Retina (tissue), 1 donor: ENCODE data around the gene GOLGA6C.
"Not testable (repeated sequence)": the region's sequence is repeated elsewhere in the genome, so short reads cannot be mapped to it uniquely, and the experiment has no call there.

Experiments
- DNase-seq: peaks from one replicate; pipeline ENCODE4 v3.0.0-alpha.2; 2016

GOLGA6C gene

GRCh38 chr15:75259873-75260272 is 1.7 kb downstream of the GOLGA6C start:
- not testable (repeated sequence) for DNase-seq

DNA sequence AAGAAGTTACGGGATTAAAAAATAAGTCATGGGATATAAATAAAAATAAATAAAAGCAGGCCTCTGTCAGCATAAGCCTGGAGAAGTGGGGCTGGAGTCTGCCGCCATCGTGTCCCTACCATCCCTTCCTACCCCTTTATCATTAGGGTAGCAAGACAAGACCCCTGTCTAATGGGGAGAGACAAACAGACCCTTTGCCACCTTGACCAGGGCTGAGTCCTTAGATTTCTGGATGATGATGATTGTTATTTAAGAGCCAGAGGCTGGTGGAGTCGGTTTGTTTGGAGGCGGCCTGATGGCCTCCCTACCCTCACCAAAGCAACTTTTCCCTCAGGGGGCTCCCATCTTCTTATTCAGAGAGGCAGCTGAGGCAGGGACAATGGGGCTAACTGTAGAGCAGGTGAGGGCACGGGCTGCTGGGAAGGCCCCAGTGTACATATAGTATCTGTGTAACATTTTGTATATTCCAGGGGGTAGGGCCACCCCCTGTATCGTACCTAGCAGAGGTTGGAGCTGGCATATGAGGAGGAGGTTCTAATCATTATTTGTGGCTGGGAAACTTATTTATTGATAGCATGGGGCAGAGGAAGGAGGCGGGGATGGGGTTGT is 15.7 kb downstream of the GOLGA6C start:
- not testable (repeated sequence) for DNase-seq

DNA sequence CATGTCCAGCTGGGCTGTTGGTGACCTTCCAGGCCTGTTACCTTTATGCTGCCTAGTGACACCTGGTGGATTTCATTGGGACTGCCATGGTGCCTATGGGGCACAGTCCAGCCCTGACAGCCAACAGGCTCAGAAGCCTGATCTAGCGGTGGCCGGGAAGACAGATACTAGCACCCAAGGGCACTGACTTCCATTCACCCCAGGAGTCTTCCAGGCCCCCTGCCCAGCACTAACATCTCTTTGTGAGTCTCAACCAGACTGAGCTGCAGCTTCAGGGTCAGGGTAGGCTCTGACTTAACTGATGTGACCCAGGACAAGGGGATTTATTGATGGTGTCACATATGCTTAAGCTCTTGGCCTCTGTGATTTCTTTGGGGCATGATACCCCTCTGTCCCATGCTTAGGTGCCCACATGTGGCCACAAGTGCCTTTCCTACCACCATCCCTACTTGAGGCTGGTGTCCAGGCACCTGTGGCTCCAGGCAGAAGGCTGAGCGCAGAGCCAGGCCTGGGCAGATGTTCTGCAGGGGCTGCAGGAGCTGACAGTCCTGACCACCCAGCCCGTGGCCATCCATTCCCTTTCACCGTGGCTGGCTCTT is 16.5 kb downstream of the GOLGA6C start:
- DNase-seq: peak; percentile 51

- DNase-seq: not testable (repeated sequence)
These were observed 17.5 kb downstream of the GOLGA6C start for GRCh38 chr15:75275617-75276016.

DNA sequence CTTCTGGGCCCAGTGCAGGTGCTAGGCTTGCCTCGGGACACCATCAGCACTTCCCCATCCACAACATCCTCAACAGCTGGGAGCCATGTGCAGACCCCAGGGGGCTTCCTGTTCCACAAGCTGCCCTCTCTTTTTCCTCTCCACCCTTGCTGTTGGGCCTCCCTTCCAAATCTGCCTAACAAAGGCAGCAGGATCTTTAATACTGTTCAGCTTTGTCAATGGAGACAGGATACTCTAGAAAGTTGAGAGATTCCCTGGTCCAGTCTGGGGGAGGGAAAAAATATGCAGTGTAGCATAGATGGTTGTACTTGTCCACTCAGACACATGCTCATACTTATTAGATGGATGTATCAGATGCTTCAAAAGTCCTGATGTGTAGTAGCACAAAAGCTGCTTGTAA is 20.4 kb downstream of the GOLGA6C start:
- DNase-seq: not testable (repeated sequence)

DNA sequence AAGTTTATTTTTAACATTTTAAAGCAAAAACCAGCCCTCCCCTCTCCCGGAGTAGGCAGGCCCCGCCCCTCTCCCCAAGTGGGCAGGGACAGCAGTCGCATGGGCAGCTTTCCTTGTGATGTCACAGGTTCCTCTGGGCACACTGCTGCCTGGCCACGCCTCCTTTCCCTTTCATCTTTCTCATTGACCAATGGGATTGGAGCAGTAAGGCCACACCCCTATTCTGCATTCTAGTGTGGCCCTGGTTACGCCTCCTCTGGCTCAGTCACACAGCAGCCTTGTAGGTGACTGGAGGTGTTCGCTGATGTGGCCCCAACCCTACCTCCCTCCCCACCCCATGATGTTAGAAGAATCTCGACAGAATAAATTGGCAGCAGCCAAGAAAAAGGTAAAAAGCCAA is 24.4 kb downstream of the GOLGA6C start, which contains the start of gene GOLGA6D:
Gene GOLGA6D (plus strand): TSS at position 264 of the 400 bp plus-strand sequence. CDS start 41 bp downstream, at position 305.
- DNase-seq: not testable (repeated sequence)

- not testable (repeated sequence) for DNase-seq
These were observed 26.0 kb downstream of the GOLGA6C start for GRCh38 chr15:75284152-75284551.

DNA sequence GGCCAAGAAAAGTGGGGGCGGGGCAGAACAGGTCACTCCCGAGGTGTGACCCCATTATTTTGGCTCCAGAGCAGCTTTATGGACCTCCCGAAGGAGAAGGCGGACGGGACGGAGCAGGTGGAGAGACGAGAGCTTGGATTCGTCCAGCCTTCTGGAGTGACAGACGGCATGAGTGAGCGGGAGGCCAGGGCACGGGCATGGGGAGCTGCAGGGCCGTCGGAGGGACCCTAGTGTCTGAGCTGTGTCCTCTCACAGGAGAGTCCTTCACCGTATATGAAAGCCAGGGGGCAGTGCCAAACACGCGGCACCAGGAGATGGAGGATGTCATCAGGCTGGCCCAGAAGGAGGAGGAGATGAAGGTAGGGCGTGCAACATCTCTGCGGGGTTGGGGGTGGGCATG is 35.5 kb downstream of the GOLGA6C start:
- DNase-seq: not testable (repeated sequence)

DNA sequence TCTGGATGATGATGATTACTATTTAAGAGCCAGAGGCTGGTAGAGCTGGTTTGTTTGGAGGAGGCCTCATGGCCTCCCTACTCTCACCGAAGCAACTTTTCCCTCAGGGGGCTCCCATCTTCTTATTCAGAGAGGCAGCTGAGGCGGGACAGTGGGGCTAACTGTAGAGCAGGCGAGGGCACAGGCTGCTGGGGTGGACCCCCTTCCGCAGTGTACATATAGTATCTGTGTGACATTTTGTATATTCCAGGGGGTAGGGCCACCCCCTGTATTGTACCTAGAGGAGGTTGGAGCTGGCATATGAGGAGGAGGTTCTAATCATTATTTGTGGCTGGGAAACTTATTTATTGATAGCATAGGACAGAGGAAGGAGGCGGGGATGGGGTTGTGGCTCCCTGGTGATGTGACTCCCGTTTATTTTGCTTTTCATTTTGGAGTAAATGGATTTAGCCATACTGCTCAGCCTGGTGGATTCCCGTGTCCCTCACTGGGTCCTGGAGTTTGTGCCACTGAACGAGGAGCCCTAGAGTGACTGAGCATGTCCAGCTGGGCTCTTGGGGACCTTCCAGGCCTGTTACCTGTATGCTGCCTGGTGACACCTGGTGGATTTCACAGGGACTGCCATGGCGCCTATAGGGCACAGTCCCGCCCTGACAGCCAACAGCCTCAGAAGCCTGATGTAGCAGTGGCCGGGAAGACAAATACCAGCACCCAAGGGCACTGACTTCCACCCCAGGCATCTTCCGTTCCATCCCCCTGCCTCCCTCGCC is 40.6 kb downstream of the GOLGA6C start:
- not testable (repeated sequence) for DNase-seq

- not testable (repeated sequence) for DNase-seq
These were observed 41.2 kb downstream of the GOLGA6C start for GRCh38 chr15:75299311-75299688.

GRCh38 chr15:75300026-75300425 is 41.9 kb downstream of the GOLGA6C start:
- not testable (repeated sequence) for DNase-seq

- DNase-seq: no peak
These were observed 44.2 kb downstream of the GOLGA6C start for GRCh38 chr15:75302318-75302717.

- DNase-seq: not testable (repeated sequence)
These were observed 44.6 kb downstream of the GOLGA6C start for GRCh38 chr15:75302753-75303152.

DNA sequence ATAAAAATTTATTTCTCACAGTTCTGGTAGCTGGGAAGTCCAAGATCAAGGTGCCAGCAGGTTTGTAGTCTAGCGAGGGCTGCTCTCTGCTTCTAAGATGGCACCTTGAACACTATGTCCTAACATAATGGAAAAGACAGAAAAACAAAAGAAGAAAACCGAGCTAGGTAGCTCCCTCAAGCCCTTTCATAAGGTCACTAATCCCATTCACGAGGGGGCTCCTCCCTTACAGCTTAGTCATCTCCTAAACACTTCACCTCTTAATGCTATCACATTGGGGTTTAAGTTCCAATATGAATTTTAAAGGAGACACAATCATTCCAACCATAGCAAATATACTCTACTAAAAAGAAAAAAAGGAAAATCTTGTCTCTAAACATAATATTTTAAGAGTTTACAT is 48.1 kb downstream of the GOLGA6C start:
- DNase-seq: no peak

- DNase-seq: peak; percentile 28
These were observed 49.8 kb downstream of the GOLGA6C start for GRCh38 chr15:75307778-75308390.

DNA sequence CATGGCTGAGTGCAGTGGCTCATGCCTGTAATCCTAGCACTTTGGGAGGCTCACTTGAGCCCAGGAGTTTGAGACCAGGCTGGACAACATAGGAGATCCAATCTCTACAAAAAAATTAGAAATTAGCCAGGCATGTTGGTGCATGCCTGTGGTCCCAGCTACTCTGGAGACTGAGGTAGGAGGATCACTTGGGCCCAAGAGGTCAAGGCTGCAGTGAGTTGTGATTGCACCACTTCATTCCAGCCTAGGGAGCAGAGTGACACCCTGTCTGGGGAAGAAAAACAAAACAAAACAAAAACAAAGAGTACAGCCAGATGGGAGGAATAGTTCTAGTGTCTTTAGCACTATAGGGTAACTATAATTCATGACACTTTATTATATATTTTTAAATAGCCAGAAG is 51.6 kb downstream of the GOLGA6C start:
- DNase-seq: no peak

GRCh38 chr15:75312548-75312947 is 54.4 kb downstream of the GOLGA6C start:
- DNase-seq: not testable (repeated sequence)

DNA sequence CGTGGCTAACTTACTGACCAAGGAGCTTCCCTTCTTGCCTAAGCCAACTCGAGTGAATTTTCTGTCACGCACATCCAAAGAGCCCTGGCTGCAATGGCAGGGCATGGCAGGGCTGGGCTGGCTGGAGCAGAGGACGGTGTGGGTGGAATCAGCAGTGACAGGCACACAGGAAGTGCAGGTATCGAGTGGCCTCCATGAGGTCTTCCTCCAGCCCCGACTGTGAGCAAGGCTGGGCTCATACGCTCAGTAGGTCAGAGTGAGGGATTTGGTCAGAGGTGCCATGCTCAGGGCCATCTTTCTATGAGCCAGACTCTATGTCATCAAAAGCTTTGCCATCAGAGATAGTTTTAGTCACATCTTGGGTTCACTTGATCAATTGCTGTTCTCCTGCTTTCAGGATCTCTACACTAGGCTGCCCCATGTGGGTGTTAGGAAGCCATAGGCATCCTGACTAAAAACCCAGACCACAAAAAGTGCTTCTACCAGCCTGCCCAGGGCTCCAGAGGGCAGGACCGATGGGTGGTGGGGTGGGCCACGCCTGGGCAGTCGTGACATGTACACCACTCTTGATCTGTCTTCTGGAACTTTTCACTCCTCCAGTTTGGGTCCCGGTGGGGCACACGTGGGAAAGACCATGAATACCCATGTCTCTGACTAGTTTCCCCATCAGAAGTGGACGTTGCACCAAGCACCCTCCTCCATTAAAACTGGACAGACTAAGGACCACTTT is 55.1 kb downstream of the GOLGA6C start:
- DNase-seq: no peak

DNA sequence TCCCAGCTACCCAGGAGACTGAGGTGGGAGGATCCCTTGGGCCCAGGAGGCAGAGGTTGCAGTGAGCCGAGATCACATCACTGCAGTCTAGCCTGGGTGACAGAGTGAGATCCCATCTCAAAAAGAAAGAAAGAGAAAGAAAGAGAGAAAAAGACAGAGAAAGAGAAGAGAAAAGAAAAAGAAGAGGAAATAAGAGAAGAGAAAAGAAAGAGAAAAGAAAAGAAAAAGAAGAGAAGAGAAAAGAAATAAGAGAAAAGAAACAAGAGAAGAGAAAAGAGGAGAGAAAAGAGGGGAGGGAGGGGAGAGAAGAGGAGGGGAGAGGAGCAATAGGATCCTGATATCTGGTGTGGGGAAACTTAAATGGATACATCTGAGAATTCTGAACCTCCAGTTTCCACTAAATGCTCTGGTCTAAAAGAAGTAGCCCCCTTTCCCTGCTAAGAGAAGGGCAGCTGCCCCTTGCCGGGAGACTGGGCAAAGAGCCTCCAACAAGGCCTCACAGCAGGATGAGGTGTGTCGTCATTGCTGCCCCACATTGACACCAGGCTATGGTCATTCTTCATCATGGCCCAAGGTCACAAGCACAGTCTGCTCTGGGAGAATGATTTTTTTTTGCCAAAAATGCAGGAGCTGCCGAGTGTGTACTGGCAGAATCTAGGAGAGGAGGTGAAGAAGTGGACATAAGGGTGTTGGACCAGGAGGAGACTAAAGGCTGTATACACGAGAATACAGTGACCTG is 56.6 kb downstream of the GOLGA6C start:
- no peak for DNase-seq

GRCh38 chr15:75319231-75319897 is 61.2 kb downstream of the GOLGA6C start:
- DNase-seq: not testable (repeated sequence)
